Measurements from ENCODE around the gene HMCN2. TPM values are rescaled to one million over a fixed set of nuclear protein-coding genes. Genes with fewer than 3 reads are reported as not detected.
"Not testable (repeated sequence)": the region's sequence is repeated elsewhere in the genome, so short reads cannot be mapped to it uniquely, and the experiment has no call there.

HMCN2 gene
- total and polyA plus RNA-seq, 2 experiments from 2014 or later, result 0.27 to 0.36 TPM

DNA sequence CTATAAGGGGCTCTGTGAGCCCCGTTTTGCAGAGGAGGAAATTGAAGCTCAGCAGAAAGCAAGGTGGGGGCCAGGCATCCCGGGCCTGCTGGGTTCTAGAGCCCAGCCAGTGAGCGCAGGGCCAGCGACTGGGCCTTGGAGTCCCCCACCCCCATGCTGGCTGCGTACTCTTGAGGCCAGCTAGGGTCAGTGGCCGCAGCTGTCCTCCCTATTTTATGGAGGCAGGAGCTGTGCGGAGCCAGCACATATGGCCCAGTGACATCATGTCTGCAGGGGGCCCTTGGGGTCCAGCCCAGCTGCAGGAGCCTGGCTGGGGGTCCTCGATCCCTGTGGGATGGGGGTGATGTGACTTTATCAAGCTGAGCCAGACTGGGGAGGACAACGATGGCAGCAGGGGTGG is 71.3 kb downstream of the HMCN2 start:
- Histone ChIP-seq H3K9me3 (ENCODE audit: low read depth) (no peaks in the 10 kb centered on the region), H3K27me3 (no peaks in the 10 kb centered on the region), H3K4me3 (no peak overlapping the region), H3K4me1 (ENCODE audit: low read depth) (no peaks in the 10 kb centered on the region), H3K27ac (no peak overlapping the region), H3K36me3 (no peaks in the 10 kb centered on the region)
- no peak for DNase-seq (ENCODE audit: low read depth in 1 of 2, low spot score in 1 of 2)
- TF ChIP-seq, protein P1, sequence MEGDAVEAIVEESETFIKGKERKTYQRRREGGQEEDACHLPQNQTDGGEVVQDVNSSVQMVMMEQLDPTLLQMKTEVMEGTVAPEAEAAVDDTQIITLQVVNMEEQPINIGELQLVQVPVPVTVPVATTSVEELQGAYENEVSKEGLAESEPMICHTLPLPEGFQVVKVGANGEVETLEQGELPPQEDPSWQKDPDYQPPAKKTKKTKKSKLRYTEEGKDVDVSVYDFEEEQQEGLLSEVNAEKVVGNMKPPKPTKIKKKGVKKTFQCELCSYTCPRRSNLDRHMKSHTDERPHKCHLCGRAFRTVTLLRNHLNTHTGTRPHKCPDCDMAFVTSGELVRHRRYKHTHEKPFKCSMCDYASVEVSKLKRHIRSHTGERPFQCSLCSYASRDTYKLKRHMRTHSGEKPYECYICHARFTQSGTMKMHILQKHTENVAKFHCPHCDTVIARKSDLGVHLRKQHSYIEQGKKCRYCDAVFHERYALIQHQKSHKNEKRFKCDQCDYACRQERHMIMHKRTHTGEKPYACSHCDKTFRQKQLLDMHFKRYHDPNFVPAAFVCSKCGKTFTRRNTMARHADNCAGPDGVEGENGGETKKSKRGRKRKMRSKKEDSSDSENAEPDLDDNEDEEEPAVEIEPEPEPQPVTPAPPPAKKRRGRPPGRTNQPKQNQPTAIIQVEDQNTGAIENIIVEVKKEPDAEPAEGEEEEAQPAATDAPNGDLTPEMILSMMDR (IDR thresholded peaks at IDR 0.05; ENCODE audit: low read depth, low read length), result no peak

DNA sequence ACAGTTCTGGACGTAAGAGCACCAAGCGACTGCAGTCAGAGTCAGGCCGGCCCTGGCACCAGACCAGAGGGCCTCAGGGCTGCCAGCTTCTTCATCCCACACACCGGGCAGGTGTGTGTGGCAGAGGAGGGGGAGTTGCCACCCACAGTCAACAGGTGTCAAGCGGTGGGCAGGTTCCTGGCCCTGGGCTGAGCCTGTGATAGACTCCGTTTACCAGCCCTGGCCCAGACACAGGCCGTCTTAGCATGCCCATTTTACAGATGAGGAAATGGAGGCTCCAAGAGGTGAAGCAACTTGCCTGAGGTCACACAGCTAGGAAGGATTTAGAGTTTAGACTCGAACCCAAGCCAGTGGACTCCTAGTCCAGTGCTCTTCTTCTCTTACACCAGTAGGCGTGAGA is 71.8 kb downstream of the HMCN2 start:
- TF ChIP-seq, protein P1 (IDR thresholded peaks at IDR 0.05; ENCODE audit: low read depth, low read length), result no peak
- no peak overlapping the region for H3K4me3 ChIP-seq
- H3K27me3 ChIP-seq, result no peaks in the 10 kb centered on the region
- DNase-seq (ENCODE audit: low read depth in 1 of 2, low spot score in 1 of 2), result no peak
- H3K27ac ChIP-seq, result no peak overlapping the region
- no peaks in the 10 kb centered on the region for H3K4me1 ChIP-seq (ENCODE audit: low read depth)
- H3K9me3 ChIP-seq (ENCODE audit: low read depth), result no peaks in the 10 kb centered on the region
- no peaks in the 10 kb centered on the region for H3K36me3 ChIP-seq

DNA sequence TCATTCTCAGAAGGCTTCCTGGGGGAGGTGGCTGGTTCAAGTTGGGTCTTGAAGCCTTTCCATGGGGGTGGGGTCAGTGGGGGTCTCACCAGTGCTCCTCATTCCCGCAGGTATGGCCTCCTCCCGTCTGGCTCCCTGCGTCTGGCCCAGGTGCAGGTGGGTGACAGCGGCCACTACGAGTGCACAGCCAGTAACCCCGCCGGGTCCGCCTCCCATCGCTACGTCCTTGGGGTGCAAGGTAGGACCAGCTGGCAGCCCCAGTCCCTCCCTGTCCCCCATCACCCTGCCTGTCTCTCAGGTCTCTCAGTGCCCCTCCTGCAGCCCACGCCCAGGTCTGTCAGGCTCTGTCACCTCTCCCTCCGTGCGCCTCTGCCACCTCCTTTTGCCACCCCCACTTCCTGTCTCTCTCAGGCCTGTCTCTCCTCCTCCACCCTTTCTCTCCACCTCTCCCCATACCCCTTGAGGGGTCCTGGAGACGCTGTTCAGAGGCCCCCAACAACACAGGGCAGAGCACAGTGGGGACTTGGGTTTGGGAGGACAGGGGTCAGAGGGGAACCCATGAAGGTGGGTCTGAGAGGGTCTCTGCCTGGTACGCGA is 72.3 kb downstream of the HMCN2 start:
- Histone ChIP-seq H3K27me3 (no peaks in the 10 kb centered on the region), H3K4me3 (no peak overlapping the region), H3K9me3 (ENCODE audit: low read depth) (no peaks in the 10 kb centered on the region), H3K27ac (no peak overlapping the region), H3K4me1 (ENCODE audit: low read depth) (no peaks in the 10 kb centered on the region), H3K36me3 (no peaks in the 10 kb centered on the region)
- TF ChIP-seq, protein P1 (IDR thresholded peaks at IDR 0.05; ENCODE audit: low read depth, low read length), result no peak
- no peak for DNase-seq (ENCODE audit: low read depth in 1 of 2, low spot score in 1 of 2)

DNA sequence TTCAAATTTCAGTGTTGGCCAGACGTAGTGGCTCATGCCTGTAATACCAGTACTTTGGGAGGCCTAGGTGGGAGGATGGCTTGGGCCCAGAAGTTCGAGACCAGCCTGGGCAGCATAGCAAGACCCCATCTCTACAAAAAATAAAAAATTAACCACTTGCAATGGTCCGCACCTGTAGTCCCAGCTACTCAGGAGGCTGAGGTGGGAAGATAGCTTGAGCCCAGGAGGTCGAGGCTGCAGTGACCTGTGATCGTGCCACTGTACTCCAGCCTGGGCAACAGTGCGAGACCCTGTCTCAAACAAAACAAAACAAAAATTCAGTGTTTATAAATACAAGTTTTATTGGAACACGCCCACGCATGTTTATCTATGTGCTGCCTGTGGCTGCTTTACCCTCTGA is 73.3 kb downstream of the HMCN2 start:
- not testable (repeated sequence) for DNase-seq (ENCODE audit: low read depth in 1 of 2, low spot score in 1 of 2); H3K27ac ChIP-seq; H3K36me3 ChIP-seq; H3K4me3 ChIP-seq; H3K9me3 ChIP-seq (ENCODE audit: low read depth); H3K27me3 ChIP-seq; H3K4me1 ChIP-seq (ENCODE audit: low read depth)

DNA sequence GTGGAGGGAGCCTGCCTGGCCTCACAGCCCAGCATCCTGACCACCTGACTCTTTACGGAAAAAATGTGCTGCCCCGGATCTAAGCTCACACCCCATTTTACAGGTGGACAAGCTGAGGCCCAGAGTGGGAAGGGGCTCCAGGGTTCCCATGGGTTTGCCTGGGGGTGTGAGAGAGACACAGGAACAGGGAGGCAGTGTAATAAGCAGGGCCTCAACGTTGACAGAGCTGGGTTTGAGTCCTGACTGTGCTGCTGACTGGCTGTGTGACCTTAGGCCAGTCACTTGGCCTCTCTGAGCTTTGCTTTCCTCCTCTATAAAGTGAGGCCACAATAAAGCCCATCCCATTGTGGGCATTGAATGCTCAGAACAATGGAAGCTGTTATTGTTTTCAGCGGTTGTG is 73.7 kb downstream of the HMCN2 start:
- TF ChIP-seq, protein P1 (IDR thresholded peaks at IDR 0.05; ENCODE audit: low read depth, low read length), result no peak
- Histone ChIP-seq H3K27ac (no peak overlapping the region), H3K4me3 (no peak overlapping the region), H3K4me1 (ENCODE audit: low read depth) (no peaks in the 10 kb centered on the region), H3K9me3 (ENCODE audit: low read depth) (no peaks in the 10 kb centered on the region), H3K27me3 (no peaks in the 10 kb centered on the region), H3K36me3 (no peaks in the 10 kb centered on the region)
- DNase-seq (ENCODE audit: low read depth in 1 of 2, low spot score in 1 of 2), result no peak

DNA sequence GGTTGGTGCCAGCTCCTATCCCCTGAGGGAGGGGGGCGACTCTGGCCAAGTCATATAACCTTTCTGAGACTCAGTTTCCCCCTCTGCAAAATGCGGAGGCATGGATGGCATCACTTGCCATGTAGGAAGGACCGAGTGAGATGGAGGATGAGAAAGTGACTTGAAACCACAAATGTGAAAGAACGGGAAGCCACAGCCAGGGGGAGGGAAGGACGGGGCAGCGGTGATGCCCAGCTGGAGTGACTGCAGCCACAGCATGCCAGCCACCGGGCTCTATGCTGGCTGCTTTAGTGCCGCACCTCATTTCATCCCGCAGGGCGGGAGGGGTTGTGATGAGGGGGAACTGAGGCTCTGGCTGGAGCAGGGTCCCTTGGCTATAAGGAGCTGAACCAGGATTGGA is 74.5 kb downstream of the HMCN2 start:
- H3K4me1 ChIP-seq (ENCODE audit: low read depth), result no peaks in the 10 kb centered on the region
- H3K27ac ChIP-seq, result no peak overlapping the region
- no peaks in the 10 kb centered on the region for H3K9me3 ChIP-seq (ENCODE audit: low read depth)
- TF ChIP-seq, protein P1 (IDR thresholded peaks at IDR 0.05; ENCODE audit: low read depth, low read length), result no peak
- DNase-seq (ENCODE audit: low read depth in 1 of 2, low spot score in 1 of 2), result no peak
- no peaks in the 10 kb centered on the region for H3K36me3 ChIP-seq
- no peaks in the 10 kb centered on the region for H3K27me3 ChIP-seq
- H3K4me3 ChIP-seq, result no peak overlapping the region

DNA sequence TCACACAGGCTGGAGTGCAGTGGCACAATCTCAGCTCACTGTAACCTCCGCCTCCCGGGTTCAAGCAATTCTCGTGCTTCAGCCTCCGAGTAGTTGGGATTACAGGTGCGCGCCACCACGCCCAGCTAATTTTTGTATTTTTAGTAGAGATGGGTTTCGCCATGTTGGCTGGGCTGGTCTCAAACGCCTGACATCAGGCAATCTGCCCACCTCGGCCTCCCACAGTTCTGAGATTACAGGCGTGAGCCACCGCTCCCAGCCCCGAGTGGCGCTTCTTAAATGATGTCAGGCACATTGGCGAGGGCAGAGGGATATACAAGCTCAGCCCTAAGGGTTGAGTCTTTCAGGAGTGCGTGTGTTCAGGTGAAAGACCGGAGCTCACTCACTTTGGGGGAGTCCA is 75.0 kb downstream of the HMCN2 start:
- not testable (repeated sequence) for H3K4me1 ChIP-seq (ENCODE audit: low read depth); DNase-seq (ENCODE audit: low read depth in 1 of 2, low spot score in 1 of 2)

More for the DNA sequence above, 75.0 kb downstream of the HMCN2 start:
- H3K36me3 ChIP-seq; H3K27ac ChIP-seq; H3K9me3 ChIP-seq (ENCODE audit: low read depth); H3K4me3 ChIP-seq; H3K27me3 ChIP-seq: not testable (repeated sequence)
